ENCODE measurements around the gene PAK2. TPM values are rescaled to one million over a fixed set of nuclear protein-coding genes. Genes with fewer than 3 reads are reported as not detected.
A peak's percentile ranks its signal among the peaks of the same experiment; 100 is the strongest.

Gene PAK2
- total RNA-seq, 2 experiments from 2014 or later, result 36.2 to 41.7 TPM

DNA sequence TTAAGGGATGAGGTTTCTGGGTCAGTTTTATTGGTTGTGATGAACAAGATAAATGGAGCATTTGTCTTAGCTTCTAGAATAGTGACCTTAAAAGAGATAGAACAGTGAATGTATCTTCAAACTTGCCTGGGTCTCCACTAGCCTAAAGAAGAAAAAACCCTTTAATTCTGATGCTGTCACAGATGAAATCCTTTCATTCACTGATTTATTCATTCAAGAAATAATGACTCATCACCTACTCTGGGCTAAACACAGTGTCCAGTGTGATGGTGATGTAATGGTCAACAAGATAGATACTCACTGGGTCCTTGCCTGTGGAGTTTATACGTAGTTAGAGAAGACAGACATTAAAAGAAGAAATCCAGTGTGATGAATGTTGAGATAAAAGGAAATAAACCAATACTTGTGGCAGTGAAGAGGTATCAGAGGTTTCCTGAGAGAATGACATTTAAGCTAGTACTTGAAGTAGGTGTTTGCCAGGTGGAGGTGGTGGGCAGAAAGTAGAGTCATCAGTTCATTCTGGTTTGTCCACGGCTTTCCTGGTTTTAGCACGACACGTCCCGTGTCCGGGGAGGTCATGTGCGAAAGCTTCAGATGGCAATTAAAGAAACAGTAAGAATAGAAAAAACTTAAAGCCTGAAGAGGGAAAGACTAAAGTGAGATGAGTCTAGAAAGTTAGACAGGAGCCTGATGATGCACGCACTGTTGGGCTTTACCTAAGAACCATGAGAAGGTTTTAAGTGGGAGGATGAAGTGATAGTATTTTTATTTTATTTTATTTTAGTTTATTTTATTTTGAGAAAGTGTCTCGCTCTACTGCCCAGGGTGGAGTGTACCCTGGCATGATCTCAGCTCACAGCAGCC is 18.5 kb downstream of the PAK2 start:
- peaks cover 4% of the 10 kb centered on the region for H3K9me3 Mint-ChIP-seq
- peaks cover 77% of the 10 kb centered on the region for H3K36me3 Mint-ChIP-seq (ENCODE audit: low read depth)
- no peak for ATAC-seq (ENCODE audit: poor library complexity)
- ChIA-PET CTCF (interaction anchor here (1.3 kb wide), 1 partner anchor 230 kb away, joined by 3 read pairs; no protein-coding TSS in a partner anchor), POLR2A (interaction anchor here (1.0 to 1.1 kb wide), 3 partner anchors 14 to 19 kb away, joined by 3 to 4 read pairs (median 4); no protein-coding TSS in a partner anchor)
- no peaks in the 10 kb centered on the region for H3K27me3 ChIP-seq (ENCODE audit: control insufficient read depth in 1 of 2, insufficient read depth in 2 of 2, low read length in 2 of 2)
- H3K27me3 Mint-ChIP-seq, result no peaks in the 10 kb centered on the region
- intact Hi-C loops (cut with DNase I, micrococcal nuclease), result no loop called here
- H3K4me1 ChIP-seq (ENCODE audit: insufficient read depth, low read length), result peaks cover 10% of the 10 kb centered on the region
- peak overlapping the region; percentile 28 for H3K27ac Mint-ChIP-seq
- DNase-seq, result no peak
- H3K27ac ChIP-seq (ENCODE audit: low read depth in 1 of 2, low read length in 2 of 2), result no peak overlapping the region
- H3K9me3 ChIP-seq (ENCODE audit: control insufficient read depth in 1 of 2, insufficient read depth in 1 of 2, low read length in 2 of 2), result peaks cover 12 to 15% of the 10 kb centered on the region in 2 experiments
- peaks cover 53% of the 10 kb centered on the region for H3K4me1 Mint-ChIP-seq (ENCODE audit: low read depth)
- H3K4me3 ChIP-seq (ENCODE audit: low read length), result no peak overlapping the region
- peaks cover 24% of the 10 kb centered on the region for H3K36me3 ChIP-seq (ENCODE audit: insufficient read depth, low read length)
- H3K4me3 Mint-ChIP-seq, result no peak overlapping the region
- TF ChIP-seq, protein P1, sequence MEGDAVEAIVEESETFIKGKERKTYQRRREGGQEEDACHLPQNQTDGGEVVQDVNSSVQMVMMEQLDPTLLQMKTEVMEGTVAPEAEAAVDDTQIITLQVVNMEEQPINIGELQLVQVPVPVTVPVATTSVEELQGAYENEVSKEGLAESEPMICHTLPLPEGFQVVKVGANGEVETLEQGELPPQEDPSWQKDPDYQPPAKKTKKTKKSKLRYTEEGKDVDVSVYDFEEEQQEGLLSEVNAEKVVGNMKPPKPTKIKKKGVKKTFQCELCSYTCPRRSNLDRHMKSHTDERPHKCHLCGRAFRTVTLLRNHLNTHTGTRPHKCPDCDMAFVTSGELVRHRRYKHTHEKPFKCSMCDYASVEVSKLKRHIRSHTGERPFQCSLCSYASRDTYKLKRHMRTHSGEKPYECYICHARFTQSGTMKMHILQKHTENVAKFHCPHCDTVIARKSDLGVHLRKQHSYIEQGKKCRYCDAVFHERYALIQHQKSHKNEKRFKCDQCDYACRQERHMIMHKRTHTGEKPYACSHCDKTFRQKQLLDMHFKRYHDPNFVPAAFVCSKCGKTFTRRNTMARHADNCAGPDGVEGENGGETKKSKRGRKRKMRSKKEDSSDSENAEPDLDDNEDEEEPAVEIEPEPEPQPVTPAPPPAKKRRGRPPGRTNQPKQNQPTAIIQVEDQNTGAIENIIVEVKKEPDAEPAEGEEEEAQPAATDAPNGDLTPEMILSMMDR (IDR thresholded peaks at IDR 0.05), result no peak

DNA sequence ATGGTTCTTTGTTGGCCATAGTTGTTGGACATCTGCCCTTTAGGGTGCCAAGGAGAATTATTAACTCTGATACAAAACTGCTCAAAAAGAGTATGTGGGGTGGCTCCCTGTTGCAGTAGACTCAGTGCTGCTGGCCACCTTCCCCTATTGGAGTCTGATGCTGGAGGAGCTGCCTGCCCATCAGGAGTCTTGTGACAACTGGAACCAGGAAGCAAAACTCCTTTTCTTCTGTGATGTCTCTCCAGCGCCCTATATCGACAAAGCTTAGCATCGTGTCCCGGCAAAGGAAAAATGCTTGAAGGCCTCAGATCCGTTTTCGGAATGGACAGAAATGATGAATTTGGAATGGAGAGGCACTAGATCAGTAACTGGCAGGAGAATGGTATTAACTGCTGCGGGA is 23.5 kb downstream of the PAK2 start:
- Histone ChIP-seq H3K27me3 (ENCODE audit: control insufficient read depth in 1 of 2, insufficient read depth in 2 of 2, low read length in 2 of 2) (no peaks in the 10 kb centered on the region), H3K9me3 (ENCODE audit: control insufficient read depth in 1 of 2, insufficient read depth in 1 of 2, low read length in 2 of 2) (no peaks in the 10 kb centered on the region), H3K27ac (ENCODE audit: low read depth in 1 of 2, low read length in 2 of 2) (no peak overlapping the region), H3K4me1 (ENCODE audit: insufficient read depth, low read length) (no peaks in the 10 kb centered on the region), H3K4me3 (ENCODE audit: low read length) (no peak overlapping the region), H3K36me3 (ENCODE audit: insufficient read depth, low read length) (peaks cover 9% of the 10 kb centered on the region)
- H3K36me3 Mint-ChIP-seq (ENCODE audit: low read depth), result peaks cover 55% of the 10 kb centered on the region
- CTCF ChIA-PET, result no interaction called here
- no peaks in the 10 kb centered on the region for H3K9me3 Mint-ChIP-seq
- TF ChIP-seq, protein P1 (IDR thresholded peaks at IDR 0.05), result no peak
- POLR2A ChIA-PET, result no interaction called here
- peaks cover 46% of the 10 kb centered on the region for H3K4me1 Mint-ChIP-seq (ENCODE audit: low read depth)
- ATAC-seq (ENCODE audit: poor library complexity), result no peak
- H3K27me3 Mint-ChIP-seq, result no peaks in the 10 kb centered on the region
- no peak for DNase-seq
- intact Hi-C loops (cut with DNase I, micrococcal nuclease), result no loop called here
- peak overlapping the region; percentile 34 for H3K27ac Mint-ChIP-seq
- no peak overlapping the region for H3K4me3 Mint-ChIP-seq

DNA sequence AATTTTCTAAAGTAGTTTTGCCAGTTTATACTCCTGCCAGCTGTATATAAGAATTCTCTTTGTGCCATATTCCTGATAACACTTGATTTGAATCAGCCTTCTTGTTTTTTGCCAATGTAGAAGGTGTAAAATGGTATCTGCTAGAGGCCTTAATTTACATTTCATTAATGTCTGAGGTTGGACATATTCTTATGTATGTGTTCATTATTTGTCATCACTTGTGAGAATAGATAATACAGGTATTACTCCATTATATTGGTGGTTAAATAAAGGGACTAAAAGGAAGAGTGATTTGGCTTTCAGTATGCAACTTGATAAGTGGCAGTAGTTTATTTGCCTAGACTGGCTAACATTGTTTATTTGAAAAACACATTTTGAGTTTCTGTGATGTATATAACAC is 25.8 kb downstream of the PAK2 start:
- no peaks in the 10 kb centered on the region for H3K27me3 Mint-ChIP-seq
- DNase-seq (no peak), ATAC-seq (ENCODE audit: poor library complexity) (no peak)
- ChIA-PET CTCF (interaction anchor here (1.6 kb wide), 1 partner anchor 25 kb away, joined by 3 read pairs; no protein-coding TSS in a partner anchor), POLR2A (no interaction called here)
- no peak overlapping the region for H3K27ac ChIP-seq (ENCODE audit: low read depth in 1 of 2, low read length in 2 of 2)
- intact Hi-C loops (cut with DNase I, micrococcal nuclease), result no loop called here
- no peak overlapping the region for H3K4me3 Mint-ChIP-seq
- peaks cover 41% of the 10 kb centered on the region for H3K36me3 Mint-ChIP-seq (ENCODE audit: low read depth)
- peak overlapping the region; percentile 4 for H3K27ac Mint-ChIP-seq
- peaks cover 38% of the 10 kb centered on the region for H3K4me1 Mint-ChIP-seq (ENCODE audit: low read depth)
- TF ChIP-seq, protein P1 (IDR thresholded peaks at IDR 0.05), result no peak
- H3K4me3 ChIP-seq (ENCODE audit: low read length), result no peak overlapping the region
- no peaks in the 10 kb centered on the region for H3K27me3 ChIP-seq (ENCODE audit: control insufficient read depth in 1 of 2, insufficient read depth in 2 of 2, low read length in 2 of 2)
- H3K36me3 ChIP-seq (ENCODE audit: insufficient read depth, low read length), result peaks cover 12% of the 10 kb centered on the region
- H3K4me1 ChIP-seq (ENCODE audit: insufficient read depth, low read length), result peaks cover 14% of the 10 kb centered on the region
- H3K9me3 ChIP-seq (ENCODE audit: control insufficient read depth in 1 of 2, insufficient read depth in 1 of 2, low read length in 2 of 2), result no peaks in the 10 kb centered on the region
- H3K9me3 Mint-ChIP-seq, result no peaks in the 10 kb centered on the region

Data from CD4-positive, alpha-beta T cell (primary cell).